A549 treated with Mapracorat at 1 μM for 4 hours (cell line): ENCODE results near the gene S100A16. TPM values are rescaled to one million over a fixed set of nuclear protein-coding genes. Genes with fewer than 3 reads are reported as not detected.

Experiments
- total RNA-seq: library from RNA; stranded (reverse); fragments of 200-300 nt; extraction: Qiagen RNA extraction; gene quantifications from 5 replicates; pipeline ENCODE4 v1.2.3, GENCODE V29; 2022

Gene S100A16
- 481 to 560 TPM (median 517 TPM) in 5 replicates for total RNA-seq

GRCh38 chr1:153612755-153613331 is at the start of gene S100A16:
TSS of gene S100A16 (minus strand) at chr1:153613137. CDS start at chr1:153608151, 4,986 bp downstream.

GRCh38 chr1:153658400-153659174 is 45.6 kb upstream of the S100A16 start, which contains the start of gene SNAPIN:
TSS of gene SNAPIN (plus strand) at chr1:153658703. CDS start at chr1:153658744, 41 bp downstream.

GRCh38 chr1:153633754-153634665 is 21.1 kb upstream of the S100A16 start, which contains the start of gene CHTOP:
TSS of gene CHTOP (plus strand) at chr1:153634066. CDS start at chr1:153636589, 2,523 bp downstream.

GRCh38 chr1:153627715-153628626 is 15.0 kb upstream of the S100A16 start, which contains the start of gene S100A1:
TSS of gene S100A1 (plus strand) at chr1:153628434. CDS start at chr1:153630522, 2,088 bp downstream.

GRCh38 chr1:153626904-153627714 is 14.2 kb upstream of the S100A16 start, which contains the start of gene S100A13:
TSS of gene S100A13 (minus strand) at chr1:153627505. CDS start at chr1:153626472, 1,033 bp downstream.

GRCh38 chr1:153616144-153616916 is 3.4 kb upstream of the S100A16 start, which contains the start of gene S100A14:
TSS of gene S100A14 (minus strand) at chr1:153616325. CDS start at chr1:153615858, 467 bp downstream.

GRCh38 chr1:153565529-153566374 is 47.2 kb downstream of the S100A16 start, which contains the start of gene S100A2:
TSS of gene S100A2 (minus strand) at chr1:153565844. CDS start at chr1:153563877, 1,967 bp downstream.

Other genes with a start within 250 kb of the S100A16 start
- gene S100A12, start 237.5 kb downstream of the S100A16 start, total RNA-seq = not detected in 5 replicates
- gene S100A8, start 222.1 kb downstream of the S100A16 start, total RNA-seq = not detected in 5 replicates
- not detected in 5 replicates for gene S100A7A, start 196.6 kb downstream of the S100A16 start, total RNA-seq
- gene S100A7, start 152.5 kb downstream of the S100A16 start, total RNA-seq = not detected in 5 replicates
- 3,270 to 3,628 TPM (median 3,480 TPM) in 5 replicates for gene S100A6, start 77.1 kb downstream of the S100A16 start, total RNA-seq
- gene S100A5, start 72.2 kb downstream of the S100A16 start, total RNA-seq = 0.44 to 1.5 TPM (median 1.0 TPM) in 5 replicates
- 1,612 to 1,772 TPM (median 1,681 TPM) in 5 replicates for gene S100A4, start 67.3 kb downstream of the S100A16 start, total RNA-seq
- gene S100A3, start 63.9 kb downstream of the S100A16 start, total RNA-seq = 103 to 117 TPM (median 114 TPM) in 5 replicates
- gene S100A2, start 47.3 kb downstream of the S100A16 start, total RNA-seq = 20.2 to 30.6 TPM (median 26.9 TPM) in 5 replicates
- gene S100A14, start 3.2 kb upstream of the S100A16 start, total RNA-seq = 0.24 to 0.73 TPM (median 0.38 TPM) in 5 replicates
- gene S100A13, start 14.4 kb upstream of the S100A16 start, total RNA-seq = 169 to 188 TPM (median 172 TPM) in 5 replicates
- 0.72 to 1.2 TPM (median 0.93 TPM) in 5 replicates for gene S100A1, start 15.3 kb upstream of the S100A16 start, total RNA-seq
- gene CHTOP, start 20.9 kb upstream of the S100A16 start, total RNA-seq = 68.7 to 84.2 TPM (median 77.0 TPM) in 5 replicates
- gene SNAPIN, start 45.6 kb upstream of the S100A16 start, total RNA-seq = 57.2 to 64.5 TPM (median 57.6 TPM) in 5 replicates
- 265 to 306 TPM (median 270 TPM) in 5 replicates for gene ILF2, start 57.9 kb upstream of the S100A16 start, total RNA-seq
- gene NPR1, start 65.6 kb upstream of the S100A16 start, total RNA-seq = 1.2 to 2.1 TPM (median 1.6 TPM) in 5 replicates
- gene INTS3, start 114.9 kb upstream of the S100A16 start, total RNA-seq = 16.0 to 19.9 TPM (median 18.2 TPM) in 5 replicates
- gene SLC27A3, start 162.3 kb upstream of the S100A16 start, total RNA-seq = 0.82 to 1.8 TPM (median 1.4 TPM) in 5 replicates